H1 (cell line): ENCODE data around the gene RNF183. TPM values are rescaled to one million over a fixed set of nuclear protein-coding genes. Genes with fewer than 3 reads are reported as not detected.

ENCODE experiments used
- JUN ChIP-seq: IDR thresholded peaks from 2 replicates; pipeline ENCODE4 v1.6.1; 2011; ENCODE audit warnings: low read depth, mild to moderate bottlenecking, improper control_type of control experiment, low read length
- SP1 ChIP-seq: IDR thresholded peaks from 2 replicates; pipeline ENCODE4 v1.6.1; 2011; ENCODE audit warnings: low read depth, low read length
- polyA plus RNA-seq, 7 experiments: library from polyadenylated mRNA; depleted of rRNA in 3 of 7; stranded (reverse) in 5 of 7; unstranded in 2 of 7; fragments of >200 nt in 5 of 7; fragments of 200-250 nt in 2 of 7; gene quantifications; 1 replicate in 5 of 7; 2 replicates in 1 of 7; 4 replicates in 1 of 7; pipeline versions ENCODE4 v1.2.1 to v1.2.3, GENCODE V29; 2011 to 2013; ENCODE audit warnings: missing spikeins in 2 of 7, mixed read lengths in 2 of 7
- total RNA-seq: library from RNA; stranded (reverse); fragmentation: NEBNext Ultra II Directional; extraction: Animal tissue kit (Norgen Biotek cat#: 25700); gene quantifications from 2 replicates; pipeline ENCODE4 v1.2.1, GENCODE V29; 2021

RNF183 gene
- total and polyA plus RNA-seq, 2 of the 8 experiments (the other 6 are each of a cell fraction or from before 2014, with no cell fraction given) = 0.15 TPM; not detected in 1

GRCh38 chr9:113306566-113306965 lies 3.4 kb upstream of the RNF183 start (continued):
- TF ChIP-seq SP1 (no peak), JUN (no peak)
